IMR-90 (cell line): Measurements from ENCODE around the gene TSBP1. TPM values are rescaled to one million over a fixed set of nuclear protein-coding genes. Genes with fewer than 3 reads are reported as not detected.

Experiments used
- ATAC-seq: fragments of 200-7000 bp; cut with Tn5 transposase; 2 replicates; pipeline ENCODE4 v1.9.1; 2020; ENCODE audit warnings: low read depth, mild to moderate bottlenecking, moderate library complexity
- BruUV-seq: library from RNA; stranded (reverse); fragments of 400-500 nt; replicated peaks from 2 replicates; lab custom pipeline; 2021; lab: Mats Ljungman, UMichigan
- CTCF ChIA-PET: fragments of 300-600 bp; formaldehyde crosslinking; extraction: SDS; loops from one replicate; lab custom pipeline; 2021; ENCODE audit warnings: antibody characterized with exemption; lab: Yijun Ruan, JAX
- POLR2A ChIA-PET: fragments of 300-600 bp; sonication (Branson Sonifier 250); formaldehyde crosslinking; loops from one replicate; lab custom pipeline; 2022; ENCODE audit warnings: antibody characterized with exemption; ENCODE audit not compliant: unreplicated experiment; lab: Charles Lee
- DNase-seq: peaks from one replicate; pipeline ENCODE4 v3.0.0; 2013
- H2AFZ ChIP-seq: replicated peaks from 2 replicates; pipeline ENCODE3; 2013; ENCODE audit warnings: low read length, mild to moderate bottlenecking; ENCODE audit not compliant: poor library complexity
- H2AK5ac ChIP-seq: 2 replicates; pipeline ENCODE4 v1.6.1; 2013; ENCODE audit warnings: low read depth, low read length, inconsistent platforms
- H2AK9ac ChIP-seq: replicated peaks from 2 replicates; pipeline ENCODE3; 2013; ENCODE audit warnings: mild to moderate bottlenecking, low read depth, low read length, moderate library complexity; ENCODE audit not compliant: poor library complexity
- H2BK120ac ChIP-seq: 2 replicates; pipeline ENCODE4 v1.6.1; 2013; ENCODE audit warnings: low read depth, low read length, inconsistent platforms
- H2BK15ac ChIP-seq: 3 replicates; pipeline ENCODE4 v1.6.1; 2013; ENCODE audit warnings: low read depth, low read length, inconsistent platforms
- H2BK20ac ChIP-seq: 2 replicates; pipeline ENCODE4 v1.6.1; 2013; ENCODE audit warnings: low read depth, mild to moderate bottlenecking, inconsistent platforms, low read length, moderate library complexity
- H2BK5ac ChIP-seq: 2 replicates; pipeline ENCODE4 v1.6.1; 2013; ENCODE audit warnings: mild to moderate bottlenecking, low read depth, low read length, inconsistent platforms; ENCODE audit not compliant: poor library complexity, severe bottlenecking
- H3K14ac ChIP-seq: replicated peaks from 2 replicates; pipeline ENCODE4 v1.6.1; 2013; ENCODE audit warnings: low read depth, low read length, inconsistent platforms
- H3K18ac ChIP-seq: 2 replicates; pipeline ENCODE4 v1.6.1; 2013; ENCODE audit warnings: low read depth, low read length, control low read depth
- H3K23ac ChIP-seq: 2 replicates; pipeline ENCODE4 v1.6.1; 2013; ENCODE audit warnings: low read depth, low read length, inconsistent platforms
- H3K27ac ChIP-seq: 2 replicates; pipeline ENCODE4 v1.5.1; 2013; ENCODE audit warnings: mild to moderate bottlenecking, control low read depth, low read length; ENCODE audit not compliant: insufficient read depth
- H3K27me3 ChIP-seq: 2 replicates; pipeline ENCODE4 v1.6.1; 2013; ENCODE audit warnings: low read length; ENCODE audit not compliant: control insufficient read depth, insufficient read depth
- H3K36me3 ChIP-seq: 2 replicates; pipeline ENCODE4 v1.6.1; 2013; ENCODE audit warnings: low read length, mixed read lengths; ENCODE audit not compliant: control insufficient read depth, insufficient read depth
- H3K4ac ChIP-seq: 2 replicates; pipeline ENCODE4 v1.6.1; 2013; ENCODE audit warnings: low read depth, low read length, inconsistent platforms
- H3K4me1 ChIP-seq: 2 replicates; pipeline ENCODE4 v1.6.1; 2013; ENCODE audit warnings: low read length, mixed read lengths; ENCODE audit not compliant: control insufficient read depth, insufficient read depth
- H3K4me2 ChIP-seq: 2 replicates; pipeline ENCODE4 v1.6.1; 2013; ENCODE audit warnings: low read depth, mild to moderate bottlenecking, control low read depth, low read length, moderate library complexity
- H3K4me3 ChIP-seq: 2 replicates; pipeline ENCODE4 v1.5.1; 2013; ENCODE audit warnings: low read depth, mild to moderate bottlenecking, control low read depth, low read length, moderate library complexity; ENCODE audit not compliant: insufficient read depth
- H3K56ac ChIP-seq: 2 replicates; pipeline ENCODE4 v1.6.1; 2013; ENCODE audit warnings: low read length, inconsistent platforms; ENCODE audit not compliant: insufficient read depth; ENCODE audit errors: extremely low read depth
- H3K79me1 ChIP-seq, 2 experiments: 2 replicates each; pipeline ENCODE4 v1.6.1; 2013; ENCODE audit warnings: low read length in 2 of 2, inconsistent platforms in 1 of 2, low read depth in 1 of 2
- H3K9ac ChIP-seq: 2 replicates; pipeline ENCODE4 v1.6.1; 2013; ENCODE audit warnings: low read depth, low read length, control low read depth
- H3K9me1 ChIP-seq: 2 replicates; pipeline ENCODE4 v1.6.1; 2013; ENCODE audit warnings: low read length, inconsistent platforms; ENCODE audit not compliant: insufficient read depth
- H3K9me3 ChIP-seq: 2 replicates; pipeline ENCODE4 v1.6.1; 2013; ENCODE audit warnings: low read length; ENCODE audit not compliant: control insufficient read depth, insufficient read depth
- H4K20me1 ChIP-seq: 2 replicates; pipeline ENCODE4 v1.6.1; 2013; ENCODE audit warnings: low read length, inconsistent platforms; ENCODE audit not compliant: insufficient read depth
- H4K5ac ChIP-seq: 2 replicates; pipeline ENCODE4 v1.6.1; 2013; ENCODE audit warnings: mild to moderate bottlenecking, low read depth, low read length, control low read depth
- H4K8ac ChIP-seq, 2 experiments: 2 replicates each; pipeline ENCODE4 v1.6.1; 2013; ENCODE audit warnings: low read depth in 2 of 2, low read length in 2 of 2, control low read depth in 1 of 2, inconsistent platforms in 1 of 2
- H4K91ac ChIP-seq: 2 replicates; pipeline ENCODE4 v1.6.1; 2013; ENCODE audit warnings: low read depth, low read length, inconsistent platforms; ENCODE audit not compliant: insufficient read depth
- BHLHE40 ChIP-seq: fragments of 150-350 bp; IDR thresholded peaks from 2 replicates; pipeline ENCODE4 v1.6.1; 2016; ENCODE audit warnings: mild to moderate bottlenecking, low read depth, low read length
- CEBPB ChIP-seq: IDR thresholded peaks from 2 replicates; pipeline ENCODE4 v1.6.1; 2012; ENCODE audit warnings: low read depth, low read length, improper control_type of control experiment
- FOS ChIP-seq: fragments of 150-350 bp; IDR thresholded peaks from 2 replicates; pipeline ENCODE4 v1.6.1; 2016; ENCODE audit warnings: low read depth, low read length
- MAFK ChIP-seq: IDR thresholded peaks from 2 replicates; pipeline ENCODE4 v1.6.1; 2012; ENCODE audit warnings: low read depth, low read length, improper control_type of control experiment
- NFE2L2 ChIP-seq: fragments of 150-350 bp; IDR thresholded peaks from 2 replicates; pipeline ENCODE4 v1.6.1; 2016; ENCODE audit warnings: low read depth, mild to moderate bottlenecking, low read length
- POLR2A ChIP-seq: IDR thresholded peaks from 2 replicates; pipeline ENCODE4 v1.6.1; 2012; ENCODE audit warnings: mild to moderate bottlenecking, low read depth, low read length
- RAD21 ChIP-seq: IDR thresholded peaks from 2 replicates; pipeline ENCODE4 v1.6.1; 2012; ENCODE audit warnings: low read length, improper control_type of control experiment
- RCOR1 ChIP-seq: IDR thresholded peaks from 2 replicates; pipeline ENCODE4 v1.6.1; 2012; ENCODE audit warnings: mild to moderate bottlenecking, low read length, improper control_type of control experiment; ENCODE audit not compliant: insufficient replicate concordance
- WGBS, 2 experiments: methylation state at CpG; one replicate each; pipeline versions ENCODE4 v1.1.5 to v1.1.7; 2013; ENCODE audit warnings: missing lambda C conversion rate in 2 of 2; ENCODE audit not compliant: insufficient read length in 1 of 2; ENCODE audit errors: extremely low coverage in 2 of 2; 5-methylcytosine and 5-hydroxymethylcytosine counted together
- dilution Hi-C: fragments of 300-500 bp; cut with HindIII; formaldehyde crosslinking; loops from one replicate; pipeline ENCODE4 v1.14.3; 2018; ENCODE audit warnings: low sequenced_read_pairs; ENCODE audit not compliant: unreplicated experiment
- in situ Hi-C: fragments of 300-500 bp; cut with MboI; formaldehyde crosslinking; loops from 3 replicates; pipeline ENCODE4 v1.14.3; 2019; ENCODE audit warnings: low sequenced_read_pairs, inconsistent platforms, mixed read lengths
- intact Hi-C: fragments of 100-400 bp; cut with micrococcal nuclease; formaldehyde crosslinking; loops from 2 replicates; pipeline ENCODE4 v1.10.0; 2022
- polyA plus RNA-seq, 3 experiments: library from polyadenylated mRNA; depleted of rRNA; stranded (reverse); fragments of >200 nt; gene quantifications; 2 replicates each; pipeline ENCODE4 v1.2.3, GENCODE V29; 2012; ENCODE audit warnings: low replicate concordance in 1 of 3
- total RNA-seq: library from RNA; depleted of rRNA; stranded (reverse); fragments of >200 nt; gene quantifications from 2 replicates; pipeline ENCODE4 v1.2.3, GENCODE V29; 2012
- TF ChIP-seq, protein P1 (sequence below): fragments of 150-350 bp; IDR thresholded peaks from 2 replicates; pipeline ENCODE4 v1.6.1; 2017; ENCODE audit warnings: mild to moderate bottlenecking, antibody characterized with exemption, low read length, low read depth
- TF ChIP-seq, protein P2 (sequence below): conservative IDR thresholded peaks from 2 replicates; pipeline ENCODE4 v1.5.1; 2012; ENCODE audit warnings: mild to moderate bottlenecking, low read depth, low read length, improper control_type of control experiment

The TSBP1 gene
- total and polyA plus RNA-seq, 2 of the 4 experiments (the other 2 are of a cell fraction): not detected

DNA sequence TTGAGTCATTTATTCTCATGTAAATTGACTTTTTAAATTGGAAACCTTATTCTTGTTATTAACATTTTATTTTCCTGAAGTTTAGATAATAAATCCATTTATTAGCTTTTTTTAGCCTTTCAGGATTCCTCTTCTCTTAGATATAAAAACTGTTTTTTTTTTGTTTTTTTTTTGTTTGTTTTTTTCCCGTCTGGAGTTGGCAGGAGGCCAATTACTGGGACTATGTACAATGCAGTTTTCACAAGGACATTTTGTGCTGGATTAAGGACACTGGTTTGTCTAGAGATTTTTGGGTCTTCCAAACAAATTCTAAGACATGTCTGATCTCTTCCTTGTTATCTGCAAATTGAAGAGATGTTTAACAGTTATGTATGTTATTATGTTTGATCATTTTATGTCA is 34.0 kb upstream of the TSBP1 start:
- H3K9me3 ChIP-seq: no peaks in the 10 kb centered on the region
- H3K79me1 ChIP-seq: no peaks in the 10 kb centered on the region
- dilution Hi-C loops (no loop called here), in situ Hi-C loops (no loop called here), intact Hi-C loops (no loop called here)
- no peak overlapping the region for H3K4ac ChIP-seq
- no peaks in the 10 kb centered on the region for H3K4me1 ChIP-seq
- no peak overlapping the region for H3K23ac ChIP-seq
- no peak overlapping the region for H2AFZ ChIP-seq
- no peak overlapping the region for H2BK20ac ChIP-seq
- H2AK9ac ChIP-seq: no peak overlapping the region
- ATAC-seq: no peak
- H4K91ac ChIP-seq: no peak overlapping the region
- no CpG with 5 or more reads among the region's 1 CpG for WGBS, 2 experiments
- H3K9me1 ChIP-seq: peaks cover 3% of the 10 kb centered on the region; the same call in 1 of the 2 replicates
- peaks cover 30% of the 10 kb centered on the region for H3K27me3 ChIP-seq
- no TSS peak for BruUV-seq
- no peak overlapping the region for H3K18ac ChIP-seq
- no peak overlapping the region for H3K4me3 ChIP-seq
- no peak overlapping the region for H3K27ac ChIP-seq
- no peaks in the 10 kb centered on the region for H3K36me3 ChIP-seq
- H3K4me2 ChIP-seq: no peak overlapping the region
- no peak overlapping the region for H2BK120ac ChIP-seq
- no peak overlapping the region for H2AK5ac ChIP-seq
- no peak for TF ChIP-seq MAFK
- TF ChIP-seq RAD21: no peak
- no peak for TF ChIP-seq NFE2L2
- no peak for TF ChIP-seq POLR2A
- TF ChIP-seq RCOR1: no peak
- TF ChIP-seq, protein P1, sequence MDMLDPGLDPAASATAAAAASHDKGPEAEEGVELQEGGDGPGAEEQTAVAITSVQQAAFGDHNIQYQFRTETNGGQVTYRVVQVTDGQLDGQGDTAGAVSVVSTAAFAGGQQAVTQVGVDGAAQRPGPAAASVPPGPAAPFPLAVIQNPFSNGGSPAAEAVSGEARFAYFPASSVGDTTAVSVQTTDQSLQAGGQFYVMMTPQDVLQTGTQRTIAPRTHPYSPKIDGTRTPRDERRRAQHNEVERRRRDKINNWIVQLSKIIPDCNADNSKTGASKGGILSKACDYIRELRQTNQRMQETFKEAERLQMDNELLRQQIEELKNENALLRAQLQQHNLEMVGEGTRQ: no peak
- no peak for TF ChIP-seq BHLHE40
- TF ChIP-seq, protein P2, sequence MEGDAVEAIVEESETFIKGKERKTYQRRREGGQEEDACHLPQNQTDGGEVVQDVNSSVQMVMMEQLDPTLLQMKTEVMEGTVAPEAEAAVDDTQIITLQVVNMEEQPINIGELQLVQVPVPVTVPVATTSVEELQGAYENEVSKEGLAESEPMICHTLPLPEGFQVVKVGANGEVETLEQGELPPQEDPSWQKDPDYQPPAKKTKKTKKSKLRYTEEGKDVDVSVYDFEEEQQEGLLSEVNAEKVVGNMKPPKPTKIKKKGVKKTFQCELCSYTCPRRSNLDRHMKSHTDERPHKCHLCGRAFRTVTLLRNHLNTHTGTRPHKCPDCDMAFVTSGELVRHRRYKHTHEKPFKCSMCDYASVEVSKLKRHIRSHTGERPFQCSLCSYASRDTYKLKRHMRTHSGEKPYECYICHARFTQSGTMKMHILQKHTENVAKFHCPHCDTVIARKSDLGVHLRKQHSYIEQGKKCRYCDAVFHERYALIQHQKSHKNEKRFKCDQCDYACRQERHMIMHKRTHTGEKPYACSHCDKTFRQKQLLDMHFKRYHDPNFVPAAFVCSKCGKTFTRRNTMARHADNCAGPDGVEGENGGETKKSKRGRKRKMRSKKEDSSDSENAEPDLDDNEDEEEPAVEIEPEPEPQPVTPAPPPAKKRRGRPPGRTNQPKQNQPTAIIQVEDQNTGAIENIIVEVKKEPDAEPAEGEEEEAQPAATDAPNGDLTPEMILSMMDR: no peak
- TF ChIP-seq CEBPB: no peak
- no peak for TF ChIP-seq FOS
- ChIA-PET CTCF (no interaction called here), POLR2A (no interaction called here)
- no peak overlapping the region for H3K56ac ChIP-seq
- H4K20me1 ChIP-seq: no peaks in the 10 kb centered on the region
- no peak overlapping the region for H4K5ac ChIP-seq
- no peak overlapping the region for H3K9ac ChIP-seq
- DNase-seq: no peak
- H2BK15ac ChIP-seq: no peak overlapping the region
- no peak overlapping the region for H3K14ac ChIP-seq
- no peak overlapping the region for H4K8ac ChIP-seq
- no peak overlapping the region for H2BK5ac ChIP-seq
